GM19328 (cell line): ENCODE results near the gene NR5A2.

Source experiments
- ATAC-seq: cut with Tn5 transposase; IDR thresholded peaks from one replicate; pipeline ENCODE4 v1.9.1; 2021; ENCODE audit warnings: mild to moderate bottlenecking, moderate library complexity; ENCODE audit not compliant: unreplicated experiment

Gene NR5A2

GRCh38 chr1:200035956-200036618 is 8.6 kb downstream of the NR5A2 start:
- ATAC-seq = no peak

GRCh38 chr1:200036619-200037270 is 9.2 kb downstream of the NR5A2 start:
- ATAC-seq = no peak

GRCh38 chr1:200037501-200037900 is 10.0 kb downstream of the NR5A2 start:
- ATAC-seq = no peak

DNA sequence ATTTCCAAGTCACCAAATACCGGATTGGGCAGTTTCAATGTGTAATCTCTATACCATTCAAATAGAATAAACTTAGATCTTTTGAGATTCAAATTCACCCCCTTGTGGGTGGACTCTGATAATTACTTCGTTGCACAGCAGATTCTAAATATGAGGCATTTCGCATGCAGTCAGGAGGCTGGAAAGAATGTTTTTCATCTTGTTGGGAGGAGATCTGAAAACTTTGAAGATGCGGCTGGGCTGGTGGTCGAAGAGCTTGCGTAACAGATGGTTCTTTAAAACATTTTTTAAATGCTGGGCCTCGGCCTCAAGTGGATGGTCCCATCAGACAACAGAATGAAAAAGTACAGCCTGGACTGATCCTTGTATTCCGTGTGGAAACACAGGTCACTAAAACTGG is 10.4 kb downstream of the NR5A2 start:
- no peak for ATAC-seq

DNA sequence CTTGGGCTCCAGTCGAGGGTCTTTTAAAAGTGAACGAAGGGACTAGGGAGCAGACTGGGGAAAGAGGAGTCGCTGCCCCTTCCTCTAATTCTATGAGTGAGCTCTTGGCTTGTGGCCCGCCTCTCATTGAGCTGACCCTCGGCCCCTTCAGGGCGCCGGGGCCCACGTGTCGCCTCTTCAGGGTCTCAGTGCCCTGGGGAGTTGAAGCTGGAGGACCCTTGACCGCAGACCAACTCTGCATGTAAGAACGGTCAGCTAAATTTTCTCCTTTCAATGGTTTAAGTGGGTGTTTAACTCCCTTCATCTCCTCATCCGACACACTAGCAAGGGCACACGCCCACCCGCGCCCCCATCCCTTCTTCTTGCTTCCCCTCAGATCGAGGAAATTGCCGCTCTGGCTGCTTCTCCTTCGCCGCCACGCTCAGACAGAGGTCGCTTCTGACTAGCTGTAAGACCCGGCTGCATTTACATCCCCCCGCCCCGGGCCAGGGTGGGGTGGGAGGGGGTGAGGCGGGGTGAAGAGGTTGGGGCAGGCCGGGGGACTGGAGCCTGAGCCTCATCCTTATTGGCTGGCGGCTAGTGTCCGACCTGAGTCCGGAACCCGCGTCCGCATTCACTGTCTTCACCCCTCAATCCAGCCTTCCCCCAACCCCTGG is 10.9 kb downstream of the NR5A2 start:
- ATAC-seq = no peak

DNA sequence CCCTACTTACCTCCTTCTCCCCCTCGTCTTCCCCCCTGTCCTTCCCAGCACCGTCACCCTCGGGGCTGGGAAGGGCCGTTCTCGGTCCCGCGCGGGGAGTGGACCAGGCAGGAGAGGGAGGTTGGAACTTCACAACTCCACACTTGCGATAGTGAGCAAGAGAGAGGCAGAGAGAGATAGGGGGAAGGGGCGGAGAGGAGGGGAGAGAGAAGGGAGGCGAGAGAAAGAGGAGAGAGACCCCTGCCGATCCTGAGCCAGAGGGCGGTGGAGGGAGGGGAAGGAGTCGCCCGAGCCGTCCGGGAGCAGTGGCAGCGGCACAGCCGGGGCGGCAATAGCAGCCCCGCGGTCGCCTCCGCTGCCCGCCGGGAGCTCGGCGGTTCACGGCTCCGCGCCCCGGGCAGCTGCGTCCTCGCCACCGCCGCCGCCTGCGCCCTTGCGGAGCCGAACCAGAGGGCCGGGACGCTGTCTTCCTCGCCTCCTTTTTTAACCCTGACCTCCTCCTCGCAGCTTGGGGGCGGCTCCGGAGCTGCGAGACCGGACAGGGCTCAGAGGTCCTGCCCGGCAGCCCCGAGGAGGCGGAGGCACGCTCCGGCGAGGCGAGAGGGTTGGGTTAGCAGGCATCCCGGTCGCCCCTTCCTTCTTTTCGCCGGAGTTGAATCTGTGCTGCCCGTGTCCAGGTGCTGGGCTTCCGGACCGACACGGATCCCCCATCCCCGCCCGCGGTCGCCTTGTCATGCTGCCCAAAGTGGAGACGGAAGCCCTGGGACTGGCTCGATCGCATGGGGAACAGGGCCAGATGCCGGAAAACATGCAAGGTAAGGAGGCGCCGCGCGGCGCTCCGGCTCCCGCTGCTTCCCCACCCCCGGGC is 11.7 kb downstream of the NR5A2 start:
- ATAC-seq = no peak

DNA sequence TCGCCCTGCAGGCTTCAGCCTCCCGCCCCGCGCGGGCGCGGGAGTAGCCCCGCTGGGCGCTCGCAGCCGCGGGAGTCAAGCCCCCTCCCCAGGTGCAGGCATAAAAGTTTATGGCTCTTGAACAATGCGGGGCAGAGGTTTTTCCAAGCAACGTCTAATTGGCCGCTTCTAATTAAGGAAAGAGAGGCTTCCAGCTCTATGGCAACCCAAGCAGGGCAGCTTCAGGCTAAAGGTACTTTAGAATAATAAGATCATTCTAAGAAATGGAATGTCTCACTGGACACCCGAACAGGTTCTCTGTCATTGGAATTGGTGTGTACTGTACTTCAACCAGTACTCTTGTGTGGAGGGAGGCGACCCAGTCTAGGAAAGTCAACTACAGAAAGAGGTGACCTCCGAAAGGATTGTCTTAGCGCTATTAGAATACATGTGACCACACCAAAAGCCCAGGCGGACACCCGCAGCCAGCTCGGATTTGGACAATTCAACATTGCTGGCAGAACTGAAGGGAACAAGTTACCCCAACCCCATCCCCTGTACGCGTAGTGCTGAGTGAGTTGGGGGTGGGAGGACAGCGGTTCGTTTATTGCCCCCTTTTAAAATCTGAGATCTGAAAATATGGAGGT is 12.5 kb downstream of the NR5A2 start:
- no peak for ATAC-seq

DNA sequence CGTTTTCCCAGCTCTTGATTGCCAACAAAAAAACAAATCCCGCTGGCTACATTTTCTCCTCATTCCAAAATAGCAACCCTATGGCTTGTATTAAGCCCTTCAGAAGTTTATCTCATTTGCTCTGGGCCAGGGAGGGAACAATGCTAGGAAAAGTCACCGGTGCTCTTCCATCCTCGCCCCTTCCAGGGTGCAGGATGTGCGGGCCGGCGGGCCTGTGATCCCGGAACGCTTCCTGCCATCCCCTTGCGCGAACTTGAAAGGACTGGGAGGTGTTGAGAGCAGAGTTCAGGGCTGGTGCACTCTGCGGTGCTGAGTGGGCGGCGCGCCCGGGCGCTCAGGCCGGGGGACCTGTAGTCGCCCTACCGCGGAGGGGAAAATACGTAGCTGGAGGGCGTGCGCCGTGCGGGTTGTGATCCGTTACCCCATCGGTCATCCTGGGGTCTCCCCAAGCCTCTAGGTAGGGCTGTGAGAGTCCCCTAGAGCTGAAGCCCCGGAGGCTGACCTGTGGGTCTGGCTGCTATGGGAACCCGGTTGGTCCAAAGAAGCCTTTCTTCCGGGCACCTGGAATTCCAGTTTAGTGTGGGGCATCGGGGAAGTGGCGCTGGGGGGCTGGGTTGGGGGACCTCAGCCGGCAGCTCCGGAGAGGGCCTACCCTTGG is 13.1 kb downstream of the NR5A2 start:
- no peak for ATAC-seq

GRCh38 chr1:200041337-200042118 is 14.0 kb downstream of the NR5A2 start:
- no peak for ATAC-seq

GRCh38 chr1:200042119-200042551 is 14.6 kb downstream of the NR5A2 start:
- ATAC-seq = no peak

- no peak for ATAC-seq
These were observed 15.2 kb downstream of the NR5A2 start for GRCh38 chr1:200042552-200043335.

GRCh38 chr1:200043336-200043668 is 15.8 kb downstream of the NR5A2 start:
- no peak for ATAC-seq

GRCh38 chr1:200046115-200046514 is 18.6 kb downstream of the NR5A2 start:
- ATAC-seq = no peak

DNA sequence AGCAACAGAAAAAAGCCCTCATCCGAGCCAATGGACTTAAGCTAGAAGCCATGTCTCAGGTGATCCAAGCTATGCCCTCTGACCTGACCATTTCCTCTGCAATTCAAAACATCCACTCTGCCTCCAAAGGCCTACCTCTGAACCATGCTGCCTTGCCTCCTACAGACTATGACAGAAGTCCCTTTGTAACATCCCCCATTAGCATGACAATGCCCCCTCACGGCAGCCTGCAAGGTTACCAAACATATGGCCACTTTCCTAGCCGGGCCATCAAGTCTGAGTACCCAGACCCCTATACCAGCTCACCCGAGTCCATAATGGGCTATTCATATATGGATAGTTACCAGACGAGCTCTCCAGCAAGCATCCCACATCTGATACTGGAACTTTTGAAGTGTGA is 20.7 kb downstream of the NR5A2 start:
- ATAC-seq = no peak

DNA sequence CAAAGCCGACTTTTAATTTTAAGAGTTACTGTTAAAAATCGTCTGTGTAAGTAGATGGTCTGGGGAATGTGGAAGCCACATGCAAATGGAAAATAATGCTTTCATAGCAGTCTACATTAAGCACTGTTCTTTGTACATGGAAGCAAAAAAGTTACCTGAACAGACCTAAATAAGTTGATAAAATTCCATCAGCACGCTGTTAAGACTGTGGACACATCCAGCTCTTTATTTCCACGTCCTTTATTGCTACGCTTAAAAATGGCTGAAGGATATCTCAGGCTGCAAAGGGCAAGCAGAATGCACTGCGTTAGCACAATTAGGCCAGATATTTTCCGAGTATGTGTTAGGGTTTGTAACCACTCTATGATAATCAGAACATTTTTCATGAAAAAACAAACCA is 22.3 kb downstream of the NR5A2 start:
- ATAC-seq = no peak

DNA sequence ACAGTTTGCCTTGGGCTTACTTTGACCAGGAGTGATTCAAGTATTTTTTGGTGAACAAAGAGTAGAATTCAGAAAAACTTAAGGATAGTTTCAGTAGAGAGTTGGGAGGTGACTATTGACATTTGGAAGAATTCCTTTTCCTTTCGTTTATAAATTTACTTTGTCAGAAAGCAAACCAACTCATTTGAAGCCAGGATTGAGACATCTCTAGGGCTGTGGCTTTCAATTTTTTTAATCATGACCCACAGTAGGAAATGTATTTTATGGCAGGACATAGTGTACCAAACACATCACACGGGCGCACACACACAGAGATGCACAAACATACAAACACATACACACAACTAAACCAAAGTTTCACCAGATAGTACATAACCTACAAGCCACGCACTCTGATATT is 24.1 kb downstream of the NR5A2 start:
- ATAC-seq = no peak

DNA sequence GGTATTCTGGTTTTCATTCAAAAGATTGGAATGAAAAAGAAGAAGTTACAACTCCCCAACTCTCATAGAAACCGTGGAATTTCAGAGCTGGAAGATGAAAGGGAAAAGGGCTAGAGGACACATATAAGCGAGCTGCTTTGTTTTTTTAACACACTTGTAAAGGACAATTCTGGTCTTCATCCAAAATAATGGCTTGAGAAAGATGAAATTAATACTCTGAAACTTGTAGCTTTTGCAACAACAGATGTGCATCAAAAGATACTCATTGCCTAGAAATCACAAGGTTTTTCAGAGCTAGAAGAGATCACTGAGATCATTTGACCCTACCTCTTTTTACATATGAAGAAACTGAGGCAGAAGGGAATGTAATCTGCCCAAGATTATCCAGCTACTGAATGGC is 25.6 kb downstream of the NR5A2 start:
- ATAC-seq = no peak

GRCh38 chr1:200053646-200054045 is 26.1 kb downstream of the NR5A2 start:
- no peak for ATAC-seq

- ATAC-seq = no peak
These were observed 30.8 kb downstream of the NR5A2 start for GRCh38 chr1:200058341-200058740.
